IMR-90 (cell line): ENCODE data around the gene GK.

Source experiments
- BHLHE40 ChIP-seq: fragments of 150-350 bp; IDR thresholded peaks from 2 replicates; pipeline ENCODE4 v1.6.1; 2016; ENCODE audit warnings: mild to moderate bottlenecking, low read depth, low read length
- CHD1 ChIP-seq: IDR thresholded peaks from 2 replicates; pipeline ENCODE4 v1.6.1; 2012; ENCODE audit warnings: low read depth, low read length, improper control_type of control experiment
- CTCF ChIP-seq: conservative IDR thresholded peaks from 2 replicates; pipeline ENCODE4 v1.5.1; 2012; ENCODE audit warnings: mild to moderate bottlenecking, low read depth, low read length, improper control_type of control experiment
- ELK1 ChIP-seq: fragments of 150-350 bp; IDR thresholded peaks from 2 replicates; pipeline ENCODE4 v1.6.1; 2016; ENCODE audit warnings: low read depth, mild to moderate bottlenecking, low read length, moderate library complexity, borderline replicate concordance
- MAFK ChIP-seq: IDR thresholded peaks from 2 replicates; pipeline ENCODE4 v1.6.1; 2012; ENCODE audit warnings: low read depth, low read length, improper control_type of control experiment
- MAZ ChIP-seq: IDR thresholded peaks from 2 replicates; pipeline ENCODE4 v1.6.1; 2012; ENCODE audit warnings: low read depth, mild to moderate bottlenecking, low read length, improper control_type of control experiment, moderate library complexity, borderline replicate concordance
- MXI1 ChIP-seq: IDR thresholded peaks from 2 replicates; pipeline ENCODE4 v1.6.1; 2012; ENCODE audit warnings: low read depth, mild to moderate bottlenecking, low read length, moderate library complexity, borderline replicate concordance
- NFE2L2 ChIP-seq: fragments of 150-350 bp; IDR thresholded peaks from 2 replicates; pipeline ENCODE4 v1.6.1; 2016; ENCODE audit warnings: low read depth, mild to moderate bottlenecking, low read length
- POLR2A ChIP-seq: IDR thresholded peaks from 2 replicates; pipeline ENCODE4 v1.6.1; 2012; ENCODE audit warnings: mild to moderate bottlenecking, low read depth, low read length
- RAD21 ChIP-seq: IDR thresholded peaks from 2 replicates; pipeline ENCODE4 v1.6.1; 2012; ENCODE audit warnings: low read length, improper control_type of control experiment
- RCOR1 ChIP-seq: IDR thresholded peaks from 2 replicates; pipeline ENCODE4 v1.6.1; 2012; ENCODE audit warnings: mild to moderate bottlenecking, low read length, improper control_type of control experiment; ENCODE audit not compliant: insufficient replicate concordance
- RFX5 ChIP-seq: IDR thresholded peaks from 2 replicates; pipeline ENCODE4 v1.8.0; 2012; ENCODE audit warnings: low read depth, mild to moderate bottlenecking, low read length, moderate library complexity
- SMC3 ChIP-seq: fragments of 150-350 bp; IDR thresholded peaks from 2 replicates; pipeline ENCODE4 v1.6.1; 2016; ENCODE audit warnings: low read depth, mild to moderate bottlenecking, antibody characterized with exemption, low read length, moderate library complexity
- USF2 ChIP-seq: fragments of 150-350 bp; IDR thresholded peaks from 2 replicates; pipeline ENCODE4 v1.6.1; 2017; ENCODE audit warnings: mild to moderate bottlenecking, antibody characterized with exemption, low read length, low read depth

- TF ChIP-seq CTCF, result peak; percentile 56
- TF ChIP-seq POLR2A, result no peak
- peak; percentile 70 for TF ChIP-seq RAD21
- TF ChIP-seq MXI1, result no peak
- TF ChIP-seq CHD1, result no peak
- TF ChIP-seq RCOR1, result no peak
- no peak for TF ChIP-seq USF2
- TF ChIP-seq BHLHE40, result no peak
- no peak for TF ChIP-seq MAFK
- no peak for TF ChIP-seq RFX5
- no peak for TF ChIP-seq NFE2L2
- TF ChIP-seq ELK1, result no peak
- no peak for TF ChIP-seq MAZ
- peak; percentile 69 for TF ChIP-seq SMC3
Measured at GRCh38 chrX:30635630-30636029, 17.6 kb upstream of the GK start.
